PC-9 (cell line): Measurements from ENCODE around the gene SYT1. TPM values are rescaled to one million over a fixed set of nuclear protein-coding genes. Genes with fewer than 3 reads are reported as not detected.

Source experiments
- BruUV-seq: library from RNA; stranded (reverse); fragments of 400-500 nt; replicated peaks from 2 replicates; lab custom pipeline; 2021; lab: Mats Ljungman, UMichigan
- CTCF ChIA-PET: fragments of 300-600 bp; sonication (Branson Sonifier 250); formaldehyde crosslinking; loops from one replicate; lab custom pipeline; 2022; ENCODE audit warnings: antibody characterized with exemption; lab: Charles Lee
- POLR2A ChIA-PET: fragments of 300-600 bp; sonication (Branson Sonifier 250); formaldehyde crosslinking; loops from one replicate; lab custom pipeline; 2022; ENCODE audit warnings: antibody characterized with exemption; ENCODE audit not compliant: unreplicated experiment; lab: Charles Lee
- DNase-seq, 2 experiments: peaks; one replicate each; pipeline versions ENCODE4 v3.0.0 to v3.0.0-alpha.2; 2015 to 2022; ENCODE audit warnings: mixed read lengths in 1 of 2
- H2AFZ ChIP-seq: fragments of 200-600 bp; sonication (generic); 2 replicates; pipeline ENCODE4 v1.8.1; 2017; ENCODE audit warnings: antibody characterized with exemption
- H3F3A ChIP-seq: fragments of 200-600 bp; sonication (generic); 2 replicates; pipeline ENCODE4 v1.8.1; 2017; ENCODE audit warnings: antibody characterized with exemption, mild to moderate bottlenecking, low read depth; ENCODE audit not compliant: insufficient read depth
- H3K27ac ChIP-seq: fragments of 200-600 bp; sonication (generic); 2 replicates; pipeline ENCODE4 v1.6.1; 2016; ENCODE audit warnings: mixed run types
- H3K27me3 ChIP-seq: fragments of 200-600 bp; sonication (generic); 2 replicates; pipeline ENCODE4 v1.6.1; 2016; ENCODE audit warnings: low read depth, mixed run types; ENCODE audit not compliant: insufficient read depth
- H3K36me3 ChIP-seq: fragments of 200-600 bp; sonication (generic); 2 replicates; pipeline ENCODE4 v1.6.1; 2016; ENCODE audit warnings: low read depth, mixed run types
- H3K4me1 ChIP-seq: fragments of 200-600 bp; sonication (generic); replicated peaks from 2 replicates; pipeline ENCODE4 v1.6.1; 2016; ENCODE audit warnings: mixed run types; ENCODE audit not compliant: insufficient read depth
- H3K4me2 ChIP-seq: fragments of 200-600 bp; sonication (generic); 2 replicates; pipeline ENCODE4 v1.6.1; 2017; ENCODE audit warnings: mixed run types
- H3K4me3 ChIP-seq: fragments of 200-600 bp; sonication (generic); 2 replicates; pipeline ENCODE4 v1.6.1; 2016; ENCODE audit warnings: mixed run types
- H3K79me2 ChIP-seq: fragments of 200-600 bp; sonication (generic); 2 replicates; pipeline ENCODE4 v1.6.1; 2017; ENCODE audit warnings: low read depth, mixed run types
- H3K9me2 ChIP-seq: fragments of 200-600 bp; sonication (generic); 2 replicates; pipeline ENCODE4 v1.8.1; 2017; ENCODE audit warnings: mild to moderate bottlenecking; ENCODE audit not compliant: insufficient read depth
- H3K9me3 ChIP-seq: fragments of 200-600 bp; sonication (generic); 2 replicates; pipeline ENCODE4 v1.8.1; 2016; ENCODE audit warnings: low read depth; ENCODE audit not compliant: insufficient read depth
- H4K20me1 ChIP-seq: fragments of 200-600 bp; sonication (generic); 2 replicates; pipeline ENCODE4 v1.8.1; 2017; ENCODE audit not compliant: insufficient read depth
- EZH2 ChIP-seq: fragments of 200-600 bp; sonication (generic); IDR thresholded peaks from 2 replicates; pipeline ENCODE4 v1.8.0; 2017; ENCODE audit warnings: antibody characterized with exemption, low read depth
- intact Hi-C: fragments of 100-400 bp; cut with micrococcal nuclease; formaldehyde crosslinking; loops from one replicate; pipeline ENCODE4 v1.10.0; 2022; ENCODE audit not compliant: unreplicated experiment
- total RNA-seq: library from RNA; stranded (reverse); gene quantifications from 2 replicates; pipeline ENCODE4 v1.2.3, GENCODE V29; 2021
- TF ChIP-seq, protein P1 (sequence below): fragments of 200-600 bp; sonication (generic); conservative IDR thresholded peaks from 2 replicates; pipeline ENCODE4 v1.6.1; 2017; ENCODE audit warnings: mixed run types, antibody characterized with exemption, mild to moderate bottlenecking, moderate library complexity

SYT1 gene
- total RNA-seq, 1 experiment from 2014 or later = 1.2 TPM

DNA sequence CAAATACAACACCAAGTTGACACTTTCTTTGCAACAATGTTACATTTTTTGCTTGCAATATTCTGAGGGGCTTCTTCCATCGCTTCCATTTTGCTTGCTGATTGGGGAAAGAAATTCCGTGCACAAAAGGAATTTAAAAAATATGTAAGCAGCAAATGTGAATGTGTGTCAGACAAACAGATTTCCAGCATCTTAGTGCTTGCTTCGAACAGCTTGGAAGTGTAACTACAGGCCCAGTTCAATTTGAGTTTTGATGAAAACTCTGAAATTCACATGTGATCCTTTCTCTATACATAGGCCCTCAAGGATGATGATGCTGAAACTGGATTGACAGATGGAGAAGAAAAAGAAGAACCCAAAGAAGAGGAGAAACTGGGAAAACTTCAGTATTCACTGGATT is 427.1 kb downstream of the SYT1 start:
- H2AFZ ChIP-seq = no peak overlapping the region
- H3K4me3 ChIP-seq = no peak overlapping the region
- TF ChIP-seq, protein P1, sequence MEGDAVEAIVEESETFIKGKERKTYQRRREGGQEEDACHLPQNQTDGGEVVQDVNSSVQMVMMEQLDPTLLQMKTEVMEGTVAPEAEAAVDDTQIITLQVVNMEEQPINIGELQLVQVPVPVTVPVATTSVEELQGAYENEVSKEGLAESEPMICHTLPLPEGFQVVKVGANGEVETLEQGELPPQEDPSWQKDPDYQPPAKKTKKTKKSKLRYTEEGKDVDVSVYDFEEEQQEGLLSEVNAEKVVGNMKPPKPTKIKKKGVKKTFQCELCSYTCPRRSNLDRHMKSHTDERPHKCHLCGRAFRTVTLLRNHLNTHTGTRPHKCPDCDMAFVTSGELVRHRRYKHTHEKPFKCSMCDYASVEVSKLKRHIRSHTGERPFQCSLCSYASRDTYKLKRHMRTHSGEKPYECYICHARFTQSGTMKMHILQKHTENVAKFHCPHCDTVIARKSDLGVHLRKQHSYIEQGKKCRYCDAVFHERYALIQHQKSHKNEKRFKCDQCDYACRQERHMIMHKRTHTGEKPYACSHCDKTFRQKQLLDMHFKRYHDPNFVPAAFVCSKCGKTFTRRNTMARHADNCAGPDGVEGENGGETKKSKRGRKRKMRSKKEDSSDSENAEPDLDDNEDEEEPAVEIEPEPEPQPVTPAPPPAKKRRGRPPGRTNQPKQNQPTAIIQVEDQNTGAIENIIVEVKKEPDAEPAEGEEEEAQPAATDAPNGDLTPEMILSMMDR = no peak
- no peak for TF ChIP-seq EZH2
- no peaks in the 10 kb centered on the region for H3K79me2 ChIP-seq
- peaks cover 7% of the 10 kb centered on the region; the same call in 1 of the 2 replicates for H3K4me1 ChIP-seq
- H4K20me1 ChIP-seq = no peaks in the 10 kb centered on the region
- H3K36me3 ChIP-seq = no peaks in the 10 kb centered on the region
- intact Hi-C loops = no loop called here
- ChIA-PET POLR2A (no interaction called here), CTCF (no interaction called here)
- DNase-seq = no peak
- no peak overlapping the region for H3K27ac ChIP-seq
- H3F3A ChIP-seq = no peaks in the 10 kb centered on the region
- no peaks in the 10 kb centered on the region for H3K27me3 ChIP-seq
- peaks cover 5% of the 10 kb centered on the region; the same call in 1 of the 2 replicates for H3K9me2 ChIP-seq
- no TSS peak for BruUV-seq
- no peak overlapping the region for H3K4me2 ChIP-seq
- no peaks in the 10 kb centered on the region for H3K9me3 ChIP-seq

DNA sequence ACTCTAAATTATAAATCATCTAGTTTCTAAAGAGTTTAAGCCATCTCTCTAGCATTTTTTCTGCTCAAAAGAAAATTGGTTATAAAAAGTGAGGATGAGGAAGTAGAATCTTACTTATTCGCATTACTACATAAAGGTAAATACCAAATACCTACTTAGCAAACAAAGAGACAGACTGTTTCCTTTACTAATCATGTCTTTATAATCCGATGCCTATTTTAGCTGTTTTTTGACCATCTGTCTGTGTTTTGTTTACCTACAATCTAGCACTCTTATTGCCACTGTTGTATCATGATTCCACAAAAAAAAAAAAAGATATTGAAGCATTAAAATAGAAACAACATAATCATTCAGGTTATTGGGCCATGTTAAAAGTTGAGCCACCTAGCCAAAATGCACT is 430.0 kb downstream of the SYT1 start:
- DNase-seq = no peak
- H3K4me2 ChIP-seq = no peak overlapping the region
- no peak overlapping the region for H3K4me3 ChIP-seq
- peaks cover 7% of the 10 kb centered on the region; the same call in 1 of the 2 replicates for H3K4me1 ChIP-seq
- intact Hi-C loops = no loop called here
- no peaks in the 10 kb centered on the region for H3F3A ChIP-seq
- H2AFZ ChIP-seq = no peak overlapping the region
- no peaks in the 10 kb centered on the region for H3K36me3 ChIP-seq
- H4K20me1 ChIP-seq = no peaks in the 10 kb centered on the region
- H3K27ac ChIP-seq = no peak overlapping the region
- TF ChIP-seq, protein P1 = no peak
- no peak for TF ChIP-seq EZH2
- no peaks in the 10 kb centered on the region for H3K79me2 ChIP-seq
- H3K9me3 ChIP-seq = no peaks in the 10 kb centered on the region
- CTCF ChIA-PET = no interaction called here
- no peaks in the 10 kb centered on the region for H3K27me3 ChIP-seq
- BruUV-seq = no TSS peak
- H3K9me2 ChIP-seq = no peaks in the 10 kb centered on the region
- POLR2A ChIA-PET = no interaction called here

DNA sequence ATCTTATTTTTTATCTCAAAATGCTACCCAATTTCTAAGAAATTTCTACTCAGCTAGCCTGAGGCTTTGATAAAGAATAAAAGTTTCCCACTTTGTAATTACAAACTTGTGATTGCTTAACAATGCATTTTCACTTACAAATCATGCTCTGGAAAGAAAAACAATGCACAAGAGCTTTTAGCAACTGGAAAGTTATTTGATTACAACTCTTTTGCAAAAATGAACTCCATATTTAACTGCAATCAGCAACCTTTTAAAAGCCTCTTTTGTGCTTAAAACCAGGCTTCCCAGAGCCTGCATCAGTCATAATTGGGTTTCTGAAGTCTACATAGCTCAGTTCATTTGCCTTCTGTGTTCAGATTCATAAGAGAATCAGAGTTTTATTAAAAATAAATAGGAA is 431.0 kb downstream of the SYT1 start:
- Histone ChIP-seq H3F3A (no peaks in the 10 kb centered on the region), H3K4me1 (peaks cover 7% of the 10 kb centered on the region; the same call in 1 of the 2 replicates), H3K27me3 (no peaks in the 10 kb centered on the region), H3K79me2 (no peaks in the 10 kb centered on the region), H3K4me2 (no peak overlapping the region), H3K4me3 (no peak overlapping the region), H4K20me1 (no peaks in the 10 kb centered on the region), H3K9me2 (no peaks in the 10 kb centered on the region), H3K27ac (no peak overlapping the region), H2AFZ (no peak overlapping the region), H3K9me3 (no peaks in the 10 kb centered on the region), H3K36me3 (no peaks in the 10 kb centered on the region)
- TF ChIP-seq EZH2 = no peak
- TF ChIP-seq, protein P1 = no peak
- BruUV-seq = no TSS peak
- no peak for DNase-seq
- POLR2A ChIA-PET = interaction anchor here (0.7 kb wide), 1 partner anchor 10 kb away, joined by 3 read pairs; no protein-coding TSS in a partner anchor
- CTCF ChIA-PET = no interaction called here
- intact Hi-C loops = no loop called here
